Common myeloid progenitor, CD34-positive (primary cell): ENCODE measurements around the gene PDZD7.
A peak's percentile ranks its signal among the peaks of the same experiment; 100 is the strongest.

Experiments
- CTCF ChIA-PET: fragments of 350-600 bp; sonication (Branson Sonifier 250); formaldehyde crosslinking; loops from one replicate; lab custom pipeline; 2021; ENCODE audit warnings: antibody characterized with exemption; lab: Charles Lee
- POLR2A ChIA-PET: fragments of 350-600 bp; sonication (Branson Sonifier 250); formaldehyde crosslinking; loops from one replicate; lab custom pipeline; 2021; ENCODE audit warnings: antibody characterized with exemption; lab: Charles Lee
- DNase-seq, 3 donors: peaks; one replicate each; pipeline versions ENCODE4 v3.0.0 to v3.0.0-alpha.2; 2013
- H3K27ac ChIP-seq, 2 experiments: 1 replicate in 1 of 2; 2 replicates in 1 of 2; pipeline ENCODE4 v1.7.0; 2013; ENCODE audit warnings: inconsistent platforms in 2 of 2, low read length in 2 of 2, mild to moderate bottlenecking in 2 of 2, low read depth in 1 of 2, moderate library complexity in 1 of 2; ENCODE audit not compliant: severe bottlenecking in 2 of 2, insufficient read depth in 1 of 2, poor library complexity in 1 of 2
- H3K27me3 ChIP-seq, 5 experiments: replicated peaks in 2 of 5; 1 replicate in 3 of 5; 2 replicates in 2 of 5; pipeline versions ENCODE4 v1.6.1 to v1.7.0; 2013; ENCODE audit warnings: low read length in 4 of 5, mild to moderate bottlenecking in 2 of 5, moderate library complexity in 2 of 5, inconsistent platforms in 1 of 5; ENCODE audit not compliant: insufficient read depth in 5 of 5, control insufficient read depth in 4 of 5
- H3K36me3 ChIP-seq, 4 experiments: 1 replicate in 2 of 4; 2 replicates in 2 of 4; pipeline versions ENCODE4 v1.6.1 to v1.7.0; 2013; ENCODE audit warnings: low read length in 3 of 4, control low read depth in 1 of 4, mild to moderate bottlenecking in 1 of 4; ENCODE audit not compliant: control insufficient read depth in 4 of 4, insufficient read depth in 4 of 4
- H3K4me1 ChIP-seq, 4 experiments: 1 replicate in 3 of 4; 2 replicates in 1 of 4; pipeline versions ENCODE4 v1.6.1 to v1.7.1; 2013; ENCODE audit warnings: low read length in 3 of 4, mild to moderate bottlenecking in 3 of 4, control low read depth in 1 of 4, inconsistent platforms in 1 of 4, moderate library complexity in 1 of 4; ENCODE audit not compliant: control insufficient read depth in 4 of 4, insufficient read depth in 4 of 4; ENCODE audit errors: control extremely low read depth in 1 of 4
- H3K4me3 ChIP-seq, 7 experiments: 1 replicate in 4 of 7; 2 replicates in 3 of 7; pipeline versions ENCODE4 v1.5.1 to v1.7.0; 2013; ENCODE audit warnings: mild to moderate bottlenecking in 7 of 7, low read length in 6 of 7, moderate library complexity in 6 of 7, inconsistent platforms in 2 of 7, low read depth in 2 of 7, control low read depth in 1 of 7; ENCODE audit not compliant: insufficient read depth in 4 of 7, control insufficient read depth in 1 of 7; ENCODE audit errors: extremely low read depth in 1 of 7
- H3K9me3 ChIP-seq, 5 experiments: 1 replicate in 4 of 5; 2 replicates in 1 of 5; pipeline versions ENCODE4 v1.6.1 to v1.7.1; 2013; ENCODE audit warnings: low read length in 4 of 5, mild to moderate bottlenecking in 2 of 5, inconsistent platforms in 1 of 5, low read depth in 1 of 5, moderate library complexity in 1 of 5; ENCODE audit not compliant: control insufficient read depth in 4 of 5, insufficient read depth in 2 of 5; ENCODE audit errors: control extremely low read depth in 1 of 5
- WGBS: methylation state at CpG from one replicate; pipeline ENCODE4 v1.1.5; 2013; ENCODE audit not compliant: insufficient coverage; 5-methylcytosine and 5-hydroxymethylcytosine counted together

PDZD7 gene

DNA sequence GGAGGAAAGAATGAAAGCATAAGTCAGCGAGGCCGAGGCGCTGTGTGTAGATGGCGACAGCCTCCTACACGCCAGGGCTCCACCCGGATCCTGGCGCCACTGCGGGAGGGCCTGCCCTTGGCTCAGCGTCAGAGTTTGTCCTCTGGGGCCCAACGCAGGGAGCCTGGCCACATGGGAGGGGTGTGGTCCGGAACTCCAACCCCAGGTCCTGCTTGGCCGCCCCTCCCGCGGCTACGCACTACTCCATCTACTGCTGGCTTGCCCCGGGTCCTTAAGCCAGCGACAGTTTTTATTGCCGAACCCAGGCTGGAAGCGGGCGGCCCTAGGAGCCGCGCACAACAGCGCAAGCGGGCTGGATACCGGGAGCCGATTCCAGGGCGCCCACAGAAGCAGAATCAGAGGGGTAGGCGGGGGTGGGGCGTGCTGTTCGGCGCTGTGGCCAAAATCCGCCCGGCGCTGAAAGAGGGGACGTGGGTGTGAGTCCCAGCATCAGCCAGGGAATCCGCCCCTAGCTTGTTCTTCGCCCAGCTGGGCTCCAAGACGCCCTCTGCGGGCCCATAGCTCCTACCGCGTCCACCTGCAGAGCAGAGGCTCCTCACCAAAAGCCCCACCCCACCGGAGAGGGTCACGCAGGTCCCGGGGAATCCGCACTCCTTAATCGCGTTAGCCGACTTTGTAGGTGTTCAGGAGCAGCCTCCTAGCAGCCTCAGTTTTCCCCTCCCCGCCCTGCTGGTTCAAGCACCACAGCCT, 35.4 kb upstream of the PDZD7 start:
- DNase-seq = peak; percentile 58 to 71 (median 62)
- WGBS = 5% methylated on average over 45 of the region's 49 CpGs
- CTCF ChIA-PET = interaction anchor here (0.5 to 67.5 kb wide), 6 partner anchors 22 to 76 kb away, joined by 3 to 1574 read pairs (median 4); partner anchors contain the start of genes KAZALD1, PDZD7 and SFXN3
- peaks cover 0 to 24% (median 15%) of the 10 kb centered on the region in 5 experiments for H3K27me3 ChIP-seq
- POLR2A ChIA-PET = interaction anchor here (0.8 to 0.9 kb wide), 2 partner anchors 34 to 75 kb away, joined by 3 to 5 read pairs; no protein-coding TSS in a partner anchor
- peaks cover 2 to 73% (median 67%) of the 10 kb centered on the region in 4 experiments for H3K4me1 ChIP-seq
- no peaks in the 10 kb centered on the region for H3K9me3 ChIP-seq
- H3K4me3 ChIP-seq = peak overlapping the region in 6 of 7 experiments; percentile 29 to 76 (median 50)
- H3K27ac ChIP-seq = no peak overlapping the region
- no peaks in the 10 kb centered on the region for H3K36me3 ChIP-seq

DNA sequence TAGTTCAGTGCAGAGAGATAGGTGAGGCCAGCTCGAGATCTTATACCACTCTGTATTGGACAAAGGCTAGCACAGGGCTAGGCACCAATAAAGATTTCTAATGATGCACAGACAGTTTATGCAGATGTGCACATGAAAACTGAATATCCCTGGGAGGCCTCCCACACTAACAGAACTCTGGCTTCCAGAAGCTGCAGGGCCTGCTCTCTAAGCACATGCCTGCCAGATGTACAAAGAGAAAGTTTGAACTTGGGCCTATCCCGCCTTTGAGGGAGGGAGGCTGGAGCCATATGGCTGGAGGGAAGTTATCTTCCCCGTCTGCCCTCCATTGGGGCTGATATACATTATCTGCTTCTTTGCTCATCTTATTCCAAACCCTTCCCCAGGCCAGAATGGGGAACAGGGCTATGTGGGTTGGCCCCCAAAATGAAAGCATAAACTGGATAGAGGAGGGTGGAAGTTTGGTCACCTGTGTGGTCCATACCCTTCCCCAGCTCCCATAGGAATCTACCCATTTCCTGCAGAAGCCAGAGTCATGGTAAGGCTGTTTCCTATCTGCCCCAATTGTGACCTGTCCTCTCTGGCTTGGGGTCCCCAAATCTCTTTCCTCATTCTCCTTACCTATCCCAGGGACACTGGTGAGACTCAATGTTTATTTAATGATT, 34.7 kb upstream of the PDZD7 start:
- CTCF ChIA-PET = interaction anchor here (45.1 to 67.5 kb wide), 2 partner anchors 5 to 22 kb away, joined by 1574 read pairs; partner anchors contain the start of genes KAZALD1, PDZD7 and SFXN3
- Histone ChIP-seq H3K4me1 (peaks cover 2 to 72% (median 70%) of the 10 kb centered on the region in 4 experiments), H3K4me3 (peak overlapping the region in 4 of 7 experiments; percentile 34 to 76 (median 50)), H3K27me3 (peaks cover 0 to 24% (median 13%) of the 10 kb centered on the region in 5 experiments), H3K36me3 (no peaks in the 10 kb centered on the region), H3K27ac (no peak overlapping the region), H3K9me3 (no peaks in the 10 kb centered on the region)
- 100% methylated on average over 2 of the region's 3 CpGs for WGBS
- no peak for DNase-seq
- POLR2A ChIA-PET = interaction anchor here (0.6 kb wide), 1 partner anchor 67 kb away, joined by 5 read pairs; no protein-coding TSS in a partner anchor

DNA sequence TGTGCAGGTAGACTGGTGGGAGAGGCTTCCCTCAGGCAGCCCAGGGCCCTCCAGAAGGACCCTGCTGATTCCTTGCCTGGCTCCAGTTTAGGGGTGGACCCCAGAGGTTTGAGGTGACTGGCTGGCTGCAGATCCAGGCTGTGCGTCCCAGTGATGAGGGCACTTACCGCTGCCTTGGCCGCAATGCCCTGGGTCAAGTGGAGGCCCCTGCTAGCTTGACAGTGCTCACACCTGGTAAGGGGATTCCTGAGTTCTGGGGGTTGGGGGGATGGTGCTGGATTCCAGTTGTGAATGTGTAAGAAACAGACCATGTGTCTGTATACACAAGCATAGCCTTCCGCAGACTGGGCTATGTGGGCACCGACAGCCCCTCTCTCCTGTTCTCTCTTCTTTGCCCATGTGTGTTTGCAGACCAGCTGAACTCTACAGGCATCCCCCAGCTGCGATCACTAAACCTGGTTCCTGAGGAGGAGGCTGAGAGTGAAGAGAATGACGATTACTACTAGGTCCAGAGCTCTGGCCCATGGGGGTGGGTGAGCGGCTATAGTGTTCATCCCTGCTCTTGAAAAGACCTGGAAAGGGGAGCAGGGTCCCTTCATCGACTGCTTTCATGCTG, 33.6 kb upstream of the PDZD7 start:
- CTCF ChIA-PET = interaction anchor here (1.7 to 67.5 kb wide), 3 partner anchors 6 to 67 kb away, joined by 4 to 1574 read pairs (median 1574); partner anchors contain the start of genes KAZALD1, PDZD7 and SFXN3
- no peaks in the 10 kb centered on the region for H3K9me3 ChIP-seq
- POLR2A ChIA-PET = interaction anchor here (0.6 kb wide), 2 partner anchors 23 to 66 kb away, joined by 3 to 5 read pairs; no protein-coding TSS in a partner anchor
- WGBS = 96% methylated on average over 6 of the region's 9 CpGs
- peaks cover 5 to 80% (median 78%) of the 10 kb centered on the region in 4 experiments for H3K4me1 ChIP-seq
- H3K4me3 ChIP-seq = no peak overlapping the region
- no peak for DNase-seq
- no peak overlapping the region for H3K27ac ChIP-seq
- H3K27me3 ChIP-seq = peaks cover 0 to 24% (median 13%) of the 10 kb centered on the region in 5 experiments
- H3K36me3 ChIP-seq = no peaks in the 10 kb centered on the region

DNA sequence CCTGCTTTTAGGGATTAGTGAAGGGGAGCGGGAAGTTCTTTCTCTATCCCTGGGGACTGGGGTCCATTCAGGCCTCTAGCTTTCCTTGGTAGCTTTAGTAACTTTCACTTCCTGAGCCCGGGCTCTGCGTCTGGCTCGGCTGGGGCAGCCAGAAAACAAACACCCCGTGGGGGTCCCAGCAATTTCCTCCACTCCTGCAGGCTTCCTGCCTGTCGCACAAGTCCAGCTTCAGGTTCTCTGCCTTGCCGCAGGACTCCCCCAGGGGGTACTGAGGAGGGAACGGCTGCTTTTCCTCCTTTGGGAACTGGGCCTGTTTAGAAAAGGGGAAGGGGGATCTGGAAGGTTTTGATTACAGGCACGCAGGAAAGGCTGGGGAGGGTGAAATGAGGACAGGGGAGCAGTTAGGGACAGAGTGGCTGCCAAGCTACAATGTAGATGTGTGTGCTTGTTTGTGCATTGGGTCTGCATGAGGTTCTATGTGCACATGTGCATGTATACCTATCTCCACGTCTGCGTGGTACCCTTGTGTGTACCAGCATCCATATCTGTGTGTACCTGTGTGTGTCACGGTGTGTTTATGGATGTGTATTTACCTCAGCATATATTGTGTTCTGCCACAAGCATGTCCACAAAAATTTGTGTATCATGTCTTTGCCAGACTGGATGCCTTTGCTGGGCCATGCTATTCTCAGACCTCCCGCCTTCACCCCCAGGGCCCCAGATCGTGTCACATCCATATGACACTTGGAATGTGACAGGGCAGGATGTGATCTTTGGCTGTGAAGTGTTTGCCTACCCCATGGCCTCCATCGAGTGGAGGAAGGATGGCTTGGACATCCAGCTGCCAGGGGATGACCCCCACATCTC, 32.9 kb upstream of the PDZD7 start:
- Histone ChIP-seq H3K9me3 (no peaks in the 10 kb centered on the region), H3K27ac (peak overlapping the region in 1 of 2 experiments; percentile 45), H3K36me3 (no peaks in the 10 kb centered on the region), H3K4me3 (peak overlapping the region in 5 of 7 experiments; percentile 5 to 96 (median 21)), H3K4me1 (peaks cover 5 to 83% (median 81%) of the 10 kb centered on the region in 4 experiments), H3K27me3 (peaks cover 0 to 24% (median 13%) of the 10 kb centered on the region in 5 experiments)
- WGBS = 6% methylated on average over 8 of the region's 15 CpGs
- ChIA-PET POLR2A (interaction anchor here (0.5 to 1.1 kb wide), 5 partner anchors 9 to 65 kb away, joined by 3 to 4 read pairs (median 3); partner anchors contain the start of gene LZTS2), CTCF (interaction anchor here (0.6 to 67.5 kb wide), 4 partner anchors 7 to 68 kb away, joined by 3 to 1574 read pairs (median 789); partner anchors contain the start of genes KAZALD1, PDZD7 and SFXN3)
- DNase-seq = peak in 2 of 3 donors; percentile 77 to 85

DNA sequence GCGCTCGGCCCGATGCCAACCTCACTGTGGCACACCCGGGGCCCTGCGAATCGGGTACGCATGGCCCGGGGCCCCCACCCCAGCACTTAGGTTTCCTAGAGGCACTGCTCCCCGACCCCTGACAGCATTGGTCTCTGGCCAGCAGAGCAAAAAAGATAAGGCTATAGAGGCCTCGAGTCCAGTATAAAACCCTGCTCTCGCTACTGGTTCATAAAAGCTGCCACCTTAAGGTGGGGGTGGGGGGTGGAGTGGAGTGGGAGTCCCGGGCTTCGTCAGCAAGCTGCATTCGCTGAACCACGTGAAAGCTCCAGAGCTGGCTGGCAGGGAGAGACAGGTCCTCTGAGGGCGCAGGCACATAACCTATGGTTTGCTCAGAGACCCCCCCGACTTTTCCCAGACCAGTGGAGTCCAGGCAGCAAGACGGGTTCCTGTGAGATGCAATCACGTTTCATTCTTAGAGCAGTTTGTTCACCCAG, 32.2 kb upstream of the PDZD7 start:
- peaks cover 0 to 24% (median 13%) of the 10 kb centered on the region in 5 experiments for H3K27me3 ChIP-seq
- ChIA-PET CTCF (interaction anchor here (0.6 to 67.5 kb wide), 5 partner anchors 7 to 78 kb away, joined by 3 to 1574 read pairs (median 61); partner anchors contain the start of genes KAZALD1, PDZD7 and SFXN3), POLR2A (interaction anchor here (0.5 to 1.1 kb wide), 5 partner anchors 9 to 500 kb away, joined by 3 to 4 read pairs (median 3); partner anchors contain the start of gene LZTS2)
- WGBS = 3% methylated on average over 15 of the region's 19 CpGs
- H3K9me3 ChIP-seq = no peaks in the 10 kb centered on the region
- no peaks in the 10 kb centered on the region for H3K36me3 ChIP-seq
- peaks cover 5 to 83% (median 81%) of the 10 kb centered on the region in 4 experiments for H3K4me1 ChIP-seq
- peak in 1 of 3 donors; percentile 54 for DNase-seq
- H3K27ac ChIP-seq = peak overlapping the region in 1 of 2 experiments; percentile 45
- peak overlapping the region in 5 of 7 experiments; percentile 5 to 96 (median 21) for H3K4me3 ChIP-seq
